GM19395 (cell line): Measurements from ENCODE around the gene RADIL.
"Not testable (repeated sequence)": the region's sequence is repeated elsewhere in the genome, so short reads cannot be mapped to it uniquely, and the experiment has no call there.

ENCODE experiments used
- ATAC-seq: cut with Tn5 transposase; IDR thresholded peaks from one replicate; pipeline ENCODE4 v1.9.1; 2021; ENCODE audit warnings: mild to moderate bottlenecking, moderate library complexity; ENCODE audit not compliant: unreplicated experiment

RADIL gene, protein sequence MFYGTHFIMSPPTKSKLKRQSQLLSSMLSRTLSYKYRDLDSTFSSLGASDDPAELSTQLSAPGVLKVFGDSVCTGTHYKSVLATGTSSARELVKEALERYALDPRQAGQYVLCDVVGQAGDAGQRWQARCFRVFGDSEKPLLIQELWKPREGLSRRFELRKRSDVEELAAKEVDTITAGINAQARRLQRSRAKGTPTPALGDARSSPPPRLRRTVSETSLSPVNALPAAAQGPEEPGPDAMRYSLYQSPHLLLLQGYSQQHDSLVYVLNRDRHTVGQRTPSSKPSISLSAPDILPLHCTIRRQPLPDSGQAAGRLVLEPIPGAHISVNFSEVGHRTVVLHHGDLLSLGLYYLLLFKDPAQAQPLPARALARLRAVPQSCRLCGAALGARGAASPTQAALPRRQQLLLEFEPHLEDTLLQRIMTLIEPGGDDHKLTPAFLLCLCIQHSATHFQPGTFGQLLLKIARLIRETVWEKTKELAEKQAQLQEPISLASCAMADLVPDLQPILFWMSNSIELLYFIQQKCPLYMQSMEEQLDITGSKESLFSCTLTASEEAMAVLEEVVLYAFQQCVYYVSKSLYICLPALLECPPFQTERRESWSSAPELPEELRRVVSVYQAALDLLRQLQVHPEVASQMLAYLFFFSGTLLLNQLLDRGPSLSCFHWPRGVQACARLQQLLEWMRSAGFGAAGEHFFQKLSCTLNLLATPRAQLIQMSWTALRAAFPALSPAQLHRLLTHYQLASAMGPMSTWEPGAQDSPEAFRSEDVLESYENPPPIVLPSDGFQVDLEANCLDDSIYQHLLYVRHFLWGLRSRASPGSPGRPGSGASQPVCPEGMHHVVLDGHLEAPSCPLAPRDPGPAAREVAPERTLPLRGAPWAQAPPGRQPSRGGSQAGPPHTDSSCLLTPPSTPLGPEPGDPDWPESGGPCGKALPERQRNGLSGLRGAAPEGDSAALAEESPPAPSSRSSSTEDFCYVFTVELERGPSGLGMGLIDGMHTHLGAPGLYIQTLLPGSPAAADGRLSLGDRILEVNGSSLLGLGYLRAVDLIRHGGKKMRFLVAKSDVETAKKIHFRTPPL

DNA sequence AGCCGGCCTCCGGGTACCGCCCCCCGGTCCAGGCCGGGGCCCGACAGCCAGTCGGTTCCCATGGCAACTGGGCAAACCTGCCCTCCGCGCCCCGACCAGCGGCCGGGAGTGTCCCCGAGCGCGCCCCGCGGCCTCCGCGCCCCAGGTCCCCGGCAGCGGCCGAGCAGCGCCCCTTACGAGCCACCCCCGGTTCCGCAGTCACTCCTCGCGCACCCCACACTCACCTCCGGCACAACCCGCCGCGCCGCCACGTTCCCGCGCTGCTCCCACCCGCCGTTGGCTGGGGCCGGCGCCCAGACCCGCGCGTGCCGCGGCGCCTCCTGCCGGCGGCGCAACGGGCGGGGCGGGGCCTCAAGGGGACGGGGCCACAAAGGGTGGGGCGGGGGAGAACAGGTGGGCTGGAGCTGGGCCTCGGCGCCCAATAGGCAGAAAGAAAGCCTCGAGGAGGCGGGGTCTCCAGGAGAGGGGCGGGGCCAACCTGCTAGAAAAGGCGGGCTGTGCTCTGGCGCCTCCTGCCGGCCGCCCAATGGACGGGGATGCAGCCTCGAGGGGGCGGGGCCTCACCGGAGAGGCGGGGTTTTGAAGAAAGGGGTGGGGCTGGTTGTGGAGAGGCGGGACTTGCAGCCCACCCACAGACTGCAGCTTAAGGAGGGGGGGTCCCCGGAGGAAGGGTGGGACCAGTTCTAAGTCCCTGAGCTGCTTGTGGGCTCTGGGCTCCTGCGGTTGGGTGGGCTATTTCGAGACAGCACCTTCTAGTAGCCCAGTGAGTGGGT lies at the start of gene RADIL:
Gene RADIL (minus strand): TSS at position 345 of the 773 bp plus-strand sequence. CDS start 5,577 bp downstream, outside the sequence.
- peak; percentile 79 for ATAC-seq

DNA sequence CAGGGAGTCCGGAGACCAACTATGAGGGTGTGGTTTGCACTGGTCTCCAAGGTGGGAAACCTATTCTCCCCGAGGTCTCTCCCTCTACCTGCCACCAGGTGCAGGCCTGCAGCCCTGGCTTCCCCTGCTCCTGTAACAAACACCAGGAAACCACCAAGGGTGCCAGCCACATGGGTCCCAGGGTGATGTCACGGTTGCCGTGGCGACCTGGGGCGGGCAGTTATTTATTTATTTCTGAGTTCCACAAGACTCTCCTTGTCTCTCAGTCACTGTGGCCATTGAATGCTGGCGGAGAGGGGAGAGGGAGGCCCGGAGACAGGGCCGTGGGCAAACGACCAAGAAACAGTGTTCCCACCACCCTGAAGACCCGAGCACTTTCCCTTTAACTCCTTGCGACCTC lies 48.4 kb upstream of the RADIL start:
- no peak for ATAC-seq

DNA sequence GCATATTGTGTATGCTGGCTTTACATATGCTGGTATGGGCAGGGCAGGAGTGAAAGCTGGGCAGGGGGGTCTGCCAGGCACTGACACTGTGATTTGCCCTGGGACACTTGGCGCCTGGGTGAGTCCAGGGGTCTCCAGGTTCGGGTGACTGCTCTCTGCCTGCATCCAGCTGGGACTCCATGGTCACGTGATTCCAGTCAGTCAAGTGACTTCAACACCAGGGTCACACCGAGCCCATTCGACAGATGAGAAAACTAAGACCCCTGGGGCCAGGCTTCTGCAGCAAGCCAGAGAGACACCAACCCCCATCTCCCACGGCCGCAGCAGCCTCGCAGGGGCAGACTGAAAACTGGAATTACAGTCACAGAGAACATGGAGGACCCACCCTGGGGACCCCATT lies 45.5 kb upstream of the RADIL start:
- no peak for ATAC-seq

DNA sequence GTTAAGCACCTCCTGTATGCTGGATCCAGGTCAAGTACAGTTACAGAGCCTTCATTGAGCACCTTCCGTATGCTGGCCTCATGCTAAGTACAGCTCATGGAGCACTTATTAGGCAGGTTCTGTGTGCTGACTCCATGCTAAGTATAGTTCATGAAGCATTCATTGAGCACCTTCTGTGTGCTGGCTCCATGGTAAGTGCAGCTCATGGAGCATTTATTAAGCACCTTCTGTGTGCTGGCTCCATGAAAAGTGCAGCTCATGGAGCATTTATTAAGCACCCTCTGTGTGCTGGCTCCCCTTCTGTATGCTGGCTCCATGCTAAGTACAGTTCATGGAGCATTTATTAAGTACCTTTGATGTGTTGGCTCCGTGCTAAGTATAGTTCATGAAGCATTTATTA lies 44.9 kb upstream of the RADIL start:
- ATAC-seq = no peak

DNA sequence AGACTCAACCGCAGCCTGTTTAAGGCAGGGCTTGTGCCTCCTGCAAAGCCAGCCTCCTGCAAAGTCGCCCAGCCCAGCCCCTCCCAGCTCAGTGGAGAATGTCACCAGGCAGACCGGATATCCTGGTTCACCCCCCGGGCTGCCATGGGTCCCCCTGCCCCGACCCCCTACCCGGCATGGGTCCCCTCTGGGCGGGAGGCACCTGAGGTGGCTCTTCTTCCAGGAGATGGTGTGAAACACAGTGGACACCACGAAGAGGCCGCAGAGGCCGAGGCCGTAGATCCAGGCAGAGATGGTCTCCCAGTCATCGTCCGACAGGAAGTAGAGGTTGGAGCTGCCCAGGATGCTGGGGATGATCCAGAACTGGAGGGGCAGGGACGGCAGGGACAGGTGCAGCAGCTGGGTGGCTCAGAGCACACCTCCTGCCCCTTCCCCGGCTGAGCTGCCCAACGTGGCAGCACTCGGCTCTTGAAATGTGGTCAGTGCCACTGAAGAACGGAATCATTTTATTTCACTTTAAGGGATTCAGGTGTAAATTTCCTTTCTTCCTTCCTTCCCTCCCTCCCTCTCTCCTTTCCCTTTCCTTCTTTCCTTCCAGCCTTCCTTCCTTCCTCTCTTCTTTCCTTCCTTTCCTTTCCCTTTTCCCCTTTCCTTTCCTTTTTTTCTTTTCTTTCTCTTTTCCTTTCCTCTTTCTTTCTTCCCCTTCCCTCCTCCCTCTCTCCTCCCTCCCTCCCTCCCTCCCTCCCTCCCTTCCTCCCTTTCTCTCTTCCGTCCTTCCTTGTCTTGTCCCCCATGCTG lies 36.7 kb upstream of the RADIL start:
- ATAC-seq = no peak

DNA sequence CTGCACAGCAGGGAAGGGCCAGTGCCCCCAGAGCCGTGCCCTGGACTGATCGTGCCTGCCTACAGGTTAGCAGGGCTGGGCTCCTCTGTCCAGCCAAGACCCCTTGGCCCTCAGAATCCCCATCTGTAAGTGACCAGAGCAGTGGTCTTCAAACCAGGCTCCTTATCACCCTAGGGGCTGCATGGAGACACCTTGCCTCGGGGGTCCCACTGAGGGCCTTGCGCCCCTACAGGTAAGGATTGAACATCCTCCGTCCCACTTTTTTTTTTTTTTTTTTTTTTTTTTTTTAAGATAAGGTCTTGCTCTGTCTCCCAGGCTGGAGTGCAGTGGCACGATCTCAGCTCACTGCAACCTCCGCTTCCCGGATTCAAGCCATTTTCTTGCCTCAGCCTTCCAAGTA lies 32.6 kb upstream of the RADIL start:
- no peak for ATAC-seq

DNA sequence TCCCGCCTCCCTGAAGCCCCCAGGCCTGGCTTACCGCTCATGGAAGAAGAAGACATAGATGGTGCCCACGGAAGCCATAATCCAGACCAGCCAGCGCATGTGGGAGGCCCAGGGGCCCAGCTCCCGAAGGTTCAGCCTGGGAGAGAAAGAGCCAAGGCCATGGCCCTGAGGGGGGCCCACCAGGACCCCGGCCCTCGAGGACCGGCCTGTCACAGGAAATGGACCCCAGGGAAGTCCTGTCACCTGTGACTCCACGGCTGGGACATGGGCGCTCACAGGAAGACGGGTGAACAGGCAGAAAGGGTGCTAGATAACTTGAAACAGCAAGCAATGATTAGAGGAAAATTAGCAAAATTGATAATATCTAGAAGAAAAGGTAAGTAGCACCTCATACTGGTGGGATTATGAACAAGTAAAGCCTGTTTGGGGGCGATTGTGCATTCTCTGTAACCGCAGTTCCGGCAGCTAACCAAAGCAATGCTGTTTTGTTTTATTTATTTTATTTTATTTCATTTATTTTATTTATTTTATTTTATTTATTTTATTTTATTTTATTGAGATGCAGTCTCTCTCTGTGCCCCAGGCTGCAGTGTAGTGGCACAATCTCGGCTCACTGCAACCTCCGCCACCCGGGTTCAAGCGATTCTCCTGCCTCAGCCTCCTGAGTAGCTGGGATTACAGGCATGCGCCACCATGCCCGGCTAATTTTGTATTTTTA lies 27.8 kb upstream of the RADIL start:
- ATAC-seq = no peak

DNA sequence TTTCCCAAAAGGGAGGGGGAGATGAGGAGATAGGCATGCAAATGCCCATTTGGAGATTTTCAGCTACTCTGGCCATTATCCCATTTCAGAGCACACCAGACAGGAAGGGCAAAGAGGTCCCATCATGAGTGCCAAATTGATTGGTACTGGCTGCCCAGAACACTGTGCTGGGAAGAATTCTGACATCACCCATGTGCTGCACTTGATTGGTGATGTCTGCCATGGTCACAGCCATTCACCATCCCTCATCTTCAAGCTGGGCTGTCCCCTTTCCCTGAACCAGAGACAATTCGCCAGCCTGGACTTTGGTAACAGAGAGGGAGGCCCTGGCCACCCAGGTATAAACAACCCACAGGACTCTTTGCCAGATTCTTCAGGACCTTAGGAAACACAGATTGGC lies 23.2 kb upstream of the RADIL start:
- no peak for ATAC-seq

DNA sequence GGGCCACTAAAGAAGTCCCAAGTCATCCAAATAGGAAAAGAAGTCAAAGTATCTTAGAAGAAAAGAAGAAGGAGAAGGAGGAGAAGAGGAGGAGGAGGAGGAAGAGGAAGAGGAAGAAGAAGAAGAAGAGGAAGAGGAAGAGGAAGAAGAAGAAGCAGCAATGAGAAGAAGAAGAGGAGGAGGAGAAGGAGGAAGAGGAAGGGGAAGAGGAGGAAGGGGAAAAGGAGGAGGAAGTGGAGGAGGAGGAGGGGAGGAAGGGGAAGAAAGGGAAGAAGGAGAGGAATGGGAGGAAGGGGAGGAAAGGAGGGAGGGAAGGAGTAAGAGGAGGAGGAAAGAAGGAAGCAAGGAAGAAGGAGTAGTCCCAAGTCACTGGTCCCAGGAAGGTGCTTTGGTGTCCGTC lies 21.7 kb upstream of the RADIL start:
- ATAC-seq = no peak

DNA sequence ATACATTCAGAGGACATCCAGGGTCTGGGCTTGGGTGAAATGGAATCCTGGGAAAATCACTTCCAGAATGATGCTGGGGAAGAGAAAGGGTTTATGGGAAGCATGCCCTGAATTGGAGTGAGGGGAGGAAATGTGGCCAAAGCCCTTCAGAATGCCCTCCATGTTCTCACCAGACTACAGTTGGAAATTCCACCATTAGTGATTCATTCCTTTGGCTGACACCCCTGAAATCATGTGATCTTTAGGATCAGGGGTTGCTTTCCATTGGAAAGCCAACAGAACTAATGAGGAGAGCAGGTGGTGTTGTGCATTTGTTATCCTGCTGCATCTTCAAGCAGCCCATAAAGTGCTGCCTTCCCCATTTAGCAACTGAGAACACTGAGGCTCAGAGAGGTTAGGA lies 20.8 kb upstream of the RADIL start:
- no peak for ATAC-seq

DNA sequence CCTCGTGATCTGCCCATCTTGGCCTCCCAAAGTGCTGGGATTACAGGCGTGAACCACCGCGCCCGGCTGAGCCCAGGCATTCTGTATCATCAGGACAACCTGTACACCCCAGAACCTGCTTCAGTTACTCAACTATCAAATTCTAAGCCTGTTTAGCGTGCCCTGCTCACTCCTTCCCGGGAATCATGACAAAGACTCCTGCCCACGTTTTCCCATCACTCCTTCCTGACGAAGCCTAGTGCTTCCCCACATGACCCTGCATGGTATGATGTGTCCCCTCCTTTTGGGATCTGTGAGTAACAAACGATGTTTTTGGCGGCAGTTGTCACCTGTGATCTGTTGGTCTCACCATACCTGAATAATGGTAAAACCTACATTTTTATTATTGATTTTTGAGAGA lies 12.2 kb upstream of the RADIL start:
- no peak for ATAC-seq

DNA sequence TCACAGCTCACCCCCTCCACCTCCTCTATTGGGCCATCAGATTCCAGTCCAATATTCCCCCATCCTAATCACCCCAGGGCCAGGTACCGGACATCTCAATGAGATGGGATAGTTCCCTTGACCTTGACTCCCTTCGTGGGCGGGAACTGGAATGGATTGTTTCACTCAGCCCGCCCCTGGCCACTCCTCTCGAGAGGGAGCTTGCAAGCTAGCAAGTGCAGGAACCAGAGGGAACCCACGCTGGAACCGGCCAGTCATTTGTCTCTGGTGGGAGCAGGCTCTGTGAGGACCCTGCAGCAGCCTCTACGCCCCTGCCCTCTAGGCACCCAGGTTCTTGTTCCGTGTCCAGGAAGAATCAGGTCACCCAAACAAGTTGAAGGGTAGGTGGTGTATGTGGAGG lies 11.0 kb upstream of the RADIL start:
- ATAC-seq = no peak

DNA sequence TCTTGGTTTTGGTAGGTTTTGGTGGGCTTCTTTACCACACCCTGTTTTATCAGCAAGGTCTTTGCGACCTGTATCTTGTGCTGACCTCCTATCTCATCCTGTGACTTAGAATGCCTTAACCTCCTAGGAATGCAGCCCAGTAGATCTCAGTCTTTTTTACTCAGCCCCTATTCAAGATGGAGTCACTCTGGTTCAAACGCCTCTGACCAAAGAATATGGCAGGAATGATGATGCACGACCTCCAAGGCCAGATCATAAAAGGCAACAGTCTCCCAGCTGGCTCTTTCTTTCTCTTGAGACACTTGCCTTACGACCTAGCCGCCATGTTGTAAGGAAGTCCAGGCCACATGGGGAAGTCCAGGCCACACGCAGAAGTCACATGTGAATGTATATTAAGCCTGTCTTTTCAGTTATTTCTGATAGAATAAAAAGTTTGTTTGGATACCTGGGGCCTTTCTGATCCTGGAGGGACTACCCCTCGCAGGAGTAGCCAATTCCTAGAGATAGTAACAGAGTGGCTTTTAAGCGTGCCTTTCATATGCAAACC lies 10.5 kb upstream of the RADIL start:
- ATAC-seq = no peak

DNA sequence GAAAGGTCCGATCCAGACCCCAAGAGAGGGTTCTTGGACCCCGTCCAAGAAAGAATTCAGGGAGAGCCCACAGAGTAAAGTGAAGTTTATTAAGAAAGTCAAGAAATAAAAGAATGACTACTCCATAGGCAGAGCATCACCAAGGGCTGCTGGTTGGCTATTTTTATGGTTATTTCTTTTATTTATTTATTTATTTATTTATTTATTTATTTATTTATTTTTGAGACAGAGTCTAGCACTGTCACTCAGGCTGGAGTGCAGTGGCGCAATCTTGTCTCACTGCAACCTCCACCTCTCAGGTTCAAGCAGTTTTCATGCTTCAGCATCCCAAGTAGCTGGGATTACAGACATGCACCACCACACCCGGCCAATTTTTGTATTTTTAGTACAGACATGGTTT lies 9.7 kb upstream of the RADIL start:
- ATAC-seq = not testable (repeated sequence)

DNA sequence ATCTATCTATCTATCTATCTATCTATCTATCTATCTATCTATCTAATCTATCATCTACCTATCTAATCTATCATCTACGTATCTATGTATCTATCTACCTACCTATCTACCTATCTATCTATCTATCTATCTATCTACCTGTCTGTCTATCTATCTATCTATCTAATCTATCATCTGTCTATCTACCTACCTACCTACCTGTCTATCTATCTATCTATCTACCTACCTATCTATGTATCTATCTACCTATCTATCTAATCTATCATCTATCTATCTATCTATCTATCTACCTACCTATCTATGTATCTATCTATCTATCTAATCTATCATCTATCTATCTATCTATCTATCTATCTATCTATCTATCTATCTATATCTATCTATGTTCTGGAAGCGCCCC lies 8.0 kb upstream of the RADIL start:
- not testable (repeated sequence) for ATAC-seq

DNA sequence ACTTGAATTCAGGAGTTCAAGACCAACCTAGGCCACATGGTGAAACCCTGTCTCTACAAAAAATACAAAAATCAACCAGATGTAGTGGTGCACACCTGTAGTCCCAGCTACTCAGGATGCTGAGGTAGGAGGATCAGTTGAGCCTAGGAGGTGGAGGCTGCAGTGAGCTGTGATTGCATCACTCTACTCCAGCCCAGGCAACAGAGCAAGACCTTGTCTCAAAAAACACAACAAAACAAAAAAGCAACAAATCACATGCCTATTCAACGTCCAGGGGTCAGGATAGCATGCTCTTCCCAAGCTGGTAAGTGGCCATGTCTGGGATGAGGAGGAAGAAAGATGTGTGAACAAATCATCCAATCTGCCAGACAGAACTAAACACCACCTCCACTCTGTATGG lies 6.2 kb upstream of the RADIL start:
- no peak for ATAC-seq

DNA sequence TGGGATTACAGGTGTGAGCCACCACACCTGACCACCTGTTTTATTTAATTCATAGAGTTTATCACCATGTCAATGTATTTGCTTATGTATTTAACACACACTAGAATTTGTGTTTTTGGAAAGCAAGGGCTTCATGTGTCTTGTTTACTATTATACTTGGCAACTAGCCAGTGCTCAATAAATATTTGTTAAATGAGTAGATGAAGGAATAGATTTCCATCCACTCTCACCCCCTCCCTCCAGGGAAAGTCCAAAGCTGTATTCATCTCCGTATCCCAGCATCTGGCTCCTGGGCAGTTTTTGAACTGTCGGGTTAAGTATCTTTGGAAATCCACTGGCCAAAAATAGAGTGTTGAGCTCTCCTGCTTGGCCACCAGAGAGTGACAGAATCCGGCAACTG lies 4.6 kb upstream of the RADIL start:
- no peak for ATAC-seq

DNA sequence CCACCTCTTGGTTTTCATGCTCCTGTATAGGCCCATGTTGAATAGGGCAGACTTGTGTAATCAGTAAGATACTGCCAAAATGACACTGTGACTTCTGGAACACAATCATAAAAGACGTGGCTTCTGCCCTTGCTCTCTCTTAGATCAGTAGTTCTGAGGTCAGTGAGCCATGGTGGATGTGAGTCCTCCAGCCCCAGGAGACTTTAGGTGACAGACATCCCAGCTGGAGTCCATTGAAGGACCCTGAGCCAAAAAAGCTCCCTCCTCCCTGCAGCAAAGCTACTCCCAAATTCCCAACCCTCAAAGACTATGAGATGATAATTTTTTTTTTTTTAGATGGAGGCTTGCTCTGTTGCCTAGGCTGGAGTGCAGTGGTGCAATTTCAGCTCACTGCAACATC lies 3.2 kb upstream of the RADIL start:
- no peak for ATAC-seq

DNA sequence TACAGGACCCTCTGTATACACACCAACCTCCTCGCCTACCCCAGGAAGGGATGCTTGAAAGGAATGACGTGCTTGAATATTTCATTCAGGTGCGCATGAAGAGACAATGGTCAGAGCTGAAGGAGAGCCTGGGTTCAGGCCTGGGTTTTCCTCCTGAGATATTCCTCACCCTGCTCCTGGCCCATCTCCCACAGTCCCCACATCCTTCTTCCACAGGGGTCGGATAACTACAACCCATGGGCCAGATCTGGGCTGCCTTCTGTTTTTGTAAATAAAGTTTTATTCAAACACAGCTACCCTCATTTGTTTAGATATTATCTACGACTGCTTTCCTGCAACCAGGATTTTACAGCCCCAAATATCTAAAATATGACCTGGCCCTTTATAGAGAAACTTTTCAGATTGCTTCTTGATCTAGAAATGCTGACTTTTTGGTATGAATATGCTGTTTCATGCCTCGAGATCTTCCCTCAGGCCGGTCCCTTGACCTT lies 1.8 kb upstream of the RADIL start:
- no peak for ATAC-seq
